HG03520 (cell line): ENCODE data around the gene ARGLU1.

Experiments used
- ATAC-seq: cut with Tn5 transposase; IDR thresholded peaks from one replicate; pipeline ENCODE4 v1.9.1; 2021; ENCODE audit warnings: mild to moderate bottlenecking, moderate library complexity; ENCODE audit not compliant: unreplicated experiment

The ARGLU1 gene

GRCh38 chr13:106503730-106504453, 64.0 kb downstream of the ARGLU1 start:
- ATAC-seq, result no peak

GRCh38 chr13:106503272-106503671, 64.7 kb downstream of the ARGLU1 start:
- no peak for ATAC-seq

- no peak for ATAC-seq
Measured at GRCh38 chr13:106500445-106500844, 67.5 kb downstream of the ARGLU1 start.

- peak; percentile 66 for ATAC-seq
Measured at GRCh38 chr13:106499896-106500295, 68.0 kb downstream of the ARGLU1 start.

GRCh38 chr13:106499113-106499512, 68.8 kb downstream of the ARGLU1 start:
- no peak for ATAC-seq

GRCh38 chr13:106498571-106498970, 69.4 kb downstream of the ARGLU1 start:
- ATAC-seq, result no peak

- ATAC-seq, result no peak
Measured at GRCh38 chr13:106498158-106498557, 69.8 kb downstream of the ARGLU1 start.

GRCh38 chr13:106497079-106497478, 70.9 kb downstream of the ARGLU1 start:
- ATAC-seq, result no peak

- no peak for ATAC-seq
Measured at GRCh38 chr13:106496072-106496997, 71.6 kb downstream of the ARGLU1 start.

GRCh38 chr13:106494936-106495335, 73.0 kb downstream of the ARGLU1 start:
- ATAC-seq, result no peak

- no peak for ATAC-seq
Measured at GRCh38 chr13:106494506-106494905, 73.4 kb downstream of the ARGLU1 start.

GRCh38 chr13:106493533-106494220, 74.3 kb downstream of the ARGLU1 start:
- peak; percentile 65 for ATAC-seq

- no peak for ATAC-seq
Measured at GRCh38 chr13:106492588-106493475, 75.1 kb downstream of the ARGLU1 start.

- no peak for ATAC-seq
Measured at GRCh38 chr13:106491928-106492587, 75.9 kb downstream of the ARGLU1 start.
